MM.1S (cell line): ENCODE data around the gene ITPRID1.
A peak's percentile ranks its signal among the peaks of the same experiment; 100 is the strongest.

Source experiments
- DNase-seq: peaks from one replicate; pipeline ENCODE4 v3.0.0-alpha.2; 2015
- H2AFZ ChIP-seq: fragments of 300-600 bp; sonication (generic); 2 replicates; pipeline ENCODE4 v1.6.0; 2016; ENCODE audit warnings: antibody characterized with exemption, low read length
- H3F3A ChIP-seq: fragments of 300-600 bp; sonication (generic); 2 replicates; pipeline ENCODE4 v1.6.1; 2016; ENCODE audit warnings: mild to moderate bottlenecking, antibody characterized with exemption, low read length, moderate library complexity, mixed read lengths; ENCODE audit not compliant: insufficient read depth
- H3K27ac ChIP-seq: fragments of 300-600 bp; sonication (generic); 2 replicates; pipeline ENCODE4 v1.5.1; 2016; ENCODE audit warnings: mild to moderate bottlenecking, low read length
- H3K27me3 ChIP-seq: fragments of 300-600 bp; sonication (generic); replicated peaks from 2 replicates; pipeline ENCODE4 v1.6.0; 2016; ENCODE audit warnings: low read length; ENCODE audit not compliant: insufficient read depth
- H3K36me3 ChIP-seq: fragments of 300-600 bp; sonication (generic); replicated peaks from 2 replicates; pipeline ENCODE4 v1.6.1; 2016; ENCODE audit warnings: mild to moderate bottlenecking, low read length, mixed read lengths; ENCODE audit not compliant: insufficient read depth
- H3K4me1 ChIP-seq: fragments of 300-600 bp; sonication (generic); 2 replicates; pipeline ENCODE4 v1.6.1; 2016; ENCODE audit warnings: low read length, mixed read lengths
- H3K4me2 ChIP-seq: fragments of 300-600 bp; sonication (generic); 2 replicates; pipeline ENCODE4 v1.6.0; 2016; ENCODE audit warnings: low read depth, low read length
- H3K4me3 ChIP-seq: fragments of 300-600 bp; sonication (generic); 2 replicates; pipeline ENCODE4 v1.5.1; 2016; ENCODE audit warnings: low read length, mixed read lengths
- H3K79me2 ChIP-seq: fragments of 300-600 bp; sonication (generic); 2 replicates; pipeline ENCODE4 v1.6.1; 2016; ENCODE audit warnings: mixed run types, low read length, mixed read lengths
- H3K9ac ChIP-seq: fragments of 300-600 bp; sonication (generic); 2 replicates; pipeline ENCODE4 v1.6.1; 2016; ENCODE audit warnings: low read length, mixed read lengths
- H3K9me2 ChIP-seq: fragments of 300-600 bp; sonication (generic); replicated peaks from 2 replicates; pipeline ENCODE4 v1.6.1; 2016; ENCODE audit warnings: mild to moderate bottlenecking, low read length, mixed read lengths; ENCODE audit not compliant: insufficient read depth
- H3K9me3 ChIP-seq: fragments of 300-600 bp; sonication (generic); replicated peaks from 2 replicates; pipeline ENCODE4 v1.6.1; 2016; ENCODE audit warnings: mild to moderate bottlenecking, low read length, mixed read lengths; ENCODE audit not compliant: insufficient read depth
- H4K20me1 ChIP-seq: fragments of 300-600 bp; sonication (generic); 2 replicates; pipeline ENCODE4 v1.6.1; 2016; ENCODE audit warnings: mild to moderate bottlenecking, low read length, moderate library complexity, mixed read lengths; ENCODE audit not compliant: insufficient read depth
- EZH2 ChIP-seq: fragments of 300-600 bp; sonication (generic); optimal IDR thresholded peaks from 2 replicates; pipeline ENCODE3; 2017; ENCODE audit warnings: low read depth, mild to moderate bottlenecking, antibody characterized with exemption, low read length, mixed read lengths
- EZH2phosphoT487 ChIP-seq: fragments of 300-600 bp; sonication (generic); IDR thresholded peaks from 2 replicates; pipeline ENCODE4 v1.6.1; 2018; ENCODE audit warnings: antibody characterized with exemption, low read length
- TF ChIP-seq, protein P1 (sequence below): fragments of 300-600 bp; sonication (generic); IDR thresholded peaks from 2 replicates; pipeline ENCODE4 v1.5.1; 2016; ENCODE audit warnings: antibody characterized with exemption, low read length, mixed read lengths

ITPRID1 gene

DNA sequence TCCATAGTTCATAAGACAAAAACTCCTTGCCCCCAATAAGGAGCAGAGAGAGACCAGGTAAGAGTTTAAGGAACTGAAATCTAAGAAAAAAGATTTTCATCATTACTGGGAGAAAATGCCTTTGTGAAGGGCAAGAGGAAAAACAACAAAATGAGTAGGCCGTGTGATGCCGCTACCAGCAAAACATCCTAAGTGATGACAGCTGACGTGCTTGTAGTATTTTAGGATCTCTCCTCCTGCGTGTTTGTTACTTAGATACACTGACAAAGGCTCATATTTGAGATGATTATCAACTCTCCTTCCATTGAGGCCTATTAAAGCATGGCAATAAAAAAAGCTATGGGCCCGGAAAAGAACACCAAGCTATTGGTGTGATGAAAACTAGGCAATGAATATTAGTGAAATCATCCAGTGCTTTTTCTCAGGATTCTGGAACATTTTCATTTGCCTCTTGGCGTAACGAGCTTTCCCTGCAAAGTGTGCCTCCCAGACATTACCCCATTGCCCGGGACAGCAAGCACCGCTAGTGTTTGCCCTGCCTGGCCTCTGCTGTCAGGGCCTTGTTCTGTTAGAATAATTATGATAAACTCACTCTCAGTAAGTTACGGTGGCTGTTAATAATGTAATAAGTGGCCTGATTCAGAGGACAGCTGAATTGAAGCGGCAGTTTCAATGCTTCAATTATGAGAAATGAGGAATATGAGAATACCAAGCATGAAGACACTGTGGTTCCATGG lies 36.8 kb upstream of the ITPRID1 start:
- H3K4me3 ChIP-seq: no peak overlapping the region
- H2AFZ ChIP-seq: no peak overlapping the region
- H3K4me1 ChIP-seq: peaks cover 8% of the 10 kb centered on the region; the same call in 1 of the 2 replicates
- H3K79me2 ChIP-seq: no peaks in the 10 kb centered on the region
- H3K9ac ChIP-seq: no peak overlapping the region
- no peaks in the 10 kb centered on the region for H3K36me3 ChIP-seq
- no peaks in the 10 kb centered on the region for H3K9me2 ChIP-seq
- no peak for TF ChIP-seq EZH2
- TF ChIP-seq EZH2phosphoT487: no peak
- TF ChIP-seq, protein P1, sequence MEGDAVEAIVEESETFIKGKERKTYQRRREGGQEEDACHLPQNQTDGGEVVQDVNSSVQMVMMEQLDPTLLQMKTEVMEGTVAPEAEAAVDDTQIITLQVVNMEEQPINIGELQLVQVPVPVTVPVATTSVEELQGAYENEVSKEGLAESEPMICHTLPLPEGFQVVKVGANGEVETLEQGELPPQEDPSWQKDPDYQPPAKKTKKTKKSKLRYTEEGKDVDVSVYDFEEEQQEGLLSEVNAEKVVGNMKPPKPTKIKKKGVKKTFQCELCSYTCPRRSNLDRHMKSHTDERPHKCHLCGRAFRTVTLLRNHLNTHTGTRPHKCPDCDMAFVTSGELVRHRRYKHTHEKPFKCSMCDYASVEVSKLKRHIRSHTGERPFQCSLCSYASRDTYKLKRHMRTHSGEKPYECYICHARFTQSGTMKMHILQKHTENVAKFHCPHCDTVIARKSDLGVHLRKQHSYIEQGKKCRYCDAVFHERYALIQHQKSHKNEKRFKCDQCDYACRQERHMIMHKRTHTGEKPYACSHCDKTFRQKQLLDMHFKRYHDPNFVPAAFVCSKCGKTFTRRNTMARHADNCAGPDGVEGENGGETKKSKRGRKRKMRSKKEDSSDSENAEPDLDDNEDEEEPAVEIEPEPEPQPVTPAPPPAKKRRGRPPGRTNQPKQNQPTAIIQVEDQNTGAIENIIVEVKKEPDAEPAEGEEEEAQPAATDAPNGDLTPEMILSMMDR: no peak
- DNase-seq: no peak
- no peaks in the 10 kb centered on the region for H4K20me1 ChIP-seq
- no peaks in the 10 kb centered on the region for H3K27me3 ChIP-seq
- H3F3A ChIP-seq: no peaks in the 10 kb centered on the region
- no peak overlapping the region for H3K4me2 ChIP-seq
- no peaks in the 10 kb centered on the region for H3K9me3 ChIP-seq
- no peak overlapping the region for H3K27ac ChIP-seq

DNA sequence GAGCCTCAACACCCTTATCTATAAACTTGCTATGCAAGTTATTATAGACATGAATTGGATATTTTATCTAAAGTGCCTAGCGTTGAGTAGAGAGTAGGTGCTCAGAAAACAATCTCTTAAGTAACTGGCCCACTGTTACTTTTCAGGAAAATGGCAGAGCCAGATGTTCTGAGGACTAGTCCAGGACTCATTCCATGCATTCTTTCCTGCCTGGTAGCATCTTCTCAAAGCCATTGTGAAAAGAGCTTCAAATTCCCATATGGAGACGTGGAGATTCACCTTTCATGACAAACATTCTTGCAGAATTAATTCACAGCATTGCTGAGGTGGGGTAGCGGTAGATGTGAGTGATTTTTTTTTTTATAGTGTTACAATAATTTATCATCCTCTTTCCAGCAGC lies 35.9 kb upstream of the ITPRID1 start:
- no peak for DNase-seq
- TF ChIP-seq, protein P1: no peak
- TF ChIP-seq EZH2phosphoT487 (no peak), EZH2 (no peak)
- Histone ChIP-seq H2AFZ (no peak overlapping the region), H3K9ac (no peak overlapping the region), H4K20me1 (no peaks in the 10 kb centered on the region), H3K36me3 (no peaks in the 10 kb centered on the region), H3K9me3 (no peaks in the 10 kb centered on the region), H3K27me3 (no peaks in the 10 kb centered on the region), H3K4me2 (peak overlapping the region; percentile 40; the same call in 1 of the 2 replicates), H3K27ac (no peak overlapping the region), H3K79me2 (no peaks in the 10 kb centered on the region), H3K4me1 (peaks cover 8% of the 10 kb centered on the region; the same call in 1 of the 2 replicates), H3F3A (no peaks in the 10 kb centered on the region), H3K9me2 (no peaks in the 10 kb centered on the region), H3K4me3 (no peak overlapping the region)

DNA sequence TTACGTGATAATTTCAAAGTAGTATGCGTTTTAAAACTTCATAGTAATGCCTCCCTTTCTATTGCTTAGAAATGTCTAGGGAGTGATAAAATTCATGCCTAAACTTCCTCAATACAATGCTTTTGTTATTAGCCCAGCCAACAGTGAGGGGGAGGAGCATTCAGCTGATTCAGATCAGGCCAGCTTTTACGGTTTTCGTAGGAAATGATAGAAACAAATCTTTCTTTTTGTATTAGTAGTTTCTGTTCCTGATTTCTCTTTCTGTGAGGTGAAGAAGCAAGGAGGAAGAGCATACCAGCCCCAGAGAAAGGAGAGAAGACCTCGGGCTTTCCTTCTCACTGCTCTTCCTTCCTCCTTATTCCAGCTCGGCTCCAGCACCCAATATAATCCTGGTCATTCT lies 35.2 kb upstream of the ITPRID1 start:
- peak overlapping the region; percentile 40; the same call in 1 of the 2 replicates for H3K4me2 ChIP-seq
- no peaks in the 10 kb centered on the region for H3K27me3 ChIP-seq
- no peaks in the 10 kb centered on the region for H3K9me3 ChIP-seq
- peak; percentile 32 for DNase-seq
- H2AFZ ChIP-seq: 0 out of 2 replicates have a peak overlapping the region, but pooled peaks have one; percentile 6
- H3K9me2 ChIP-seq: no peaks in the 10 kb centered on the region
- no peaks in the 10 kb centered on the region for H3K36me3 ChIP-seq
- H3K9ac ChIP-seq: no peak overlapping the region
- no peaks in the 10 kb centered on the region for H4K20me1 ChIP-seq
- no peak overlapping the region; the same call in 1 of the 2 replicates for H3K27ac ChIP-seq
- TF ChIP-seq, protein P1: no peak
- TF ChIP-seq EZH2: no peak
- TF ChIP-seq EZH2phosphoT487: no peak
- 0 out of 2 replicates have a peak overlapping the region, but pooled peaks have one; percentile 4 for H3K4me3 ChIP-seq
- H3F3A ChIP-seq: no peaks in the 10 kb centered on the region
- no peaks in the 10 kb centered on the region for H3K79me2 ChIP-seq
- peaks cover 8% of the 10 kb centered on the region; the same call in 1 of the 2 replicates for H3K4me1 ChIP-seq
